K562 (cell line): ENCODE data around the gene RNF167. TPM values are rescaled to one million over a fixed set of nuclear protein-coding genes. Genes with fewer than 3 reads are reported as not detected.

Experiments used
- ARHGAP35 ChIP-seq: fragments of 450-650 bp; IDR thresholded peaks from 2 replicates; pipeline ENCODE4 v1.6.1; 2018; ENCODE audit not compliant: partially characterized antibody
- ATF4 ChIP-seq: fragments of 450-650 bp; formaldehyde crosslinking; IDR thresholded peaks from 2 replicates; pipeline ENCODE4 v1.4.0; 2022; ENCODE audit warnings: mild to moderate bottlenecking, moderate library complexity
- CTCFL ChIP-seq: IDR thresholded peaks from 2 replicates; pipeline ENCODE4 v1.6.1; 2011; ENCODE audit warnings: borderline replicate concordance, low read depth, mild to moderate bottlenecking, moderate library complexity, low read length; ENCODE audit not compliant: insufficient read depth, poor library complexity, severe bottlenecking
- DMBX1 ChIP-seq: fragments of 250-450 bp; sonication (Bioruptor Pico); IDR thresholded peaks from 2 replicates; pipeline ENCODE4 v1.8.0; 2022; ENCODE audit warnings: inconsistent platforms, mild to moderate bottlenecking, moderate library complexity, borderline replicate concordance
- FOXO4 ChIP-seq: fragments of 450-650 bp; formaldehyde crosslinking; IDR thresholded peaks from 2 replicates; pipeline ENCODE4 v1.4.0; 2020; ENCODE audit warnings: mild to moderate bottlenecking, moderate library complexity
- ILF3 ChIP-seq: fragments of 450-650 bp; IDR thresholded peaks from 2 replicates; pipeline ENCODE4 v1.6.1; 2018; ENCODE audit warnings: antibody characterized with exemption, mild to moderate bottlenecking, moderate library complexity, borderline replicate concordance
- MEIS2 ChIP-seq: fragments of 450-650 bp; IDR thresholded peaks from 2 replicates; pipeline ENCODE4 v1.6.1; 2014; ENCODE audit warnings: mild to moderate bottlenecking; ENCODE audit not compliant: partially characterized antibody
- NFE2 ChIP-seq: IDR thresholded peaks from 2 replicates; pipeline ENCODE4 v1.6.1; 2014; ENCODE audit warnings: antibody characterized with exemption, low read depth
- RAD21 ChIP-seq, 2 experiments: fragments of 250-450 bp in 1 of 2; fragments of 450-650 bp in 1 of 2; sonication (Bioruptor Pico) in 1 of 2; formaldehyde crosslinking in 1 of 2; IDR thresholded peaks in 1 of 2; conservative IDR thresholded peaks in 1 of 2; 2 replicates each; pipeline versions ENCODE4 v1.4.0 to v1.8.0; 2020 to 2022; ENCODE audit warnings: mild to moderate bottlenecking in 2 of 2, moderate library complexity in 1 of 2
- RERE ChIP-seq: sonication (generic); formaldehyde crosslinking; IDR thresholded peaks from 2 replicates; pipeline ENCODE4 v1.8.0; 2023; ENCODE audit warnings: missing genetic modification reagents, mild to moderate bottlenecking, borderline replicate concordance
- TAF15 ChIP-seq: fragments of 200-400 bp; formaldehyde crosslinking; IDR thresholded peaks from 2 replicates; pipeline ENCODE4 v1.6.1; 2017; ENCODE audit warnings: mild to moderate bottlenecking, low read depth, low read length, moderate library complexity
- USF2 ChIP-seq: sonication (generic); formaldehyde crosslinking; IDR thresholded peaks from 2 replicates; pipeline ENCODE4 v1.5.0; 2020; ENCODE audit warnings: missing genetic modification reagents
- ZNF224 ChIP-seq: sonication (generic); formaldehyde crosslinking; IDR thresholded peaks from 2 replicates; pipeline ENCODE4 v1.8.0; 2022; ENCODE audit warnings: mild to moderate bottlenecking, missing genetic modification reagents
- ZNF449 ChIP-seq: fragments of 250-450 bp; sonication (Bioruptor Pico); IDR thresholded peaks from 2 replicates; pipeline ENCODE4 v1.8.0; 2022; ENCODE audit warnings: moderate library complexity, mild to moderate bottlenecking, inconsistent platforms
- polyA plus RNA-seq, 8 experiments: library from polyadenylated mRNA; depleted of rRNA in 4 of 8; stranded (reverse) in 5 of 8; unstranded in 3 of 8; fragments of >200 nt; fragmentation: Nextera tagmentation in 2 of 8; fragmentation: Illumina TruSeq in 1 of 8; extraction: Ambion mirVana in 2 of 8; extraction: Trizol in 1 of 8; gene quantifications; 2 replicates each; pipeline versions ENCODE4 v1.2.1 to v1.2.3, GENCODE V29; 2011 to 2014; ENCODE audit warnings: inconsistent platforms in 1 of 8, missing spikeins in 1 of 8
- total RNA-seq, 7 experiments: library from RNA; depleted of rRNA in 6 of 7; stranded (reverse); fragments of >200 nt in 6 of 7; fragmentation: Illumina TruSeq in 2 of 7; extraction: Trizol in 2 of 7; gene quantifications; 2 replicates each; pipeline versions ENCODE4 v1.2.1 to v1.2.3, GENCODE V29; 2011 to 2021; ENCODE audit warnings: low replicate concordance in 1 of 7

Gene RNF167
- total and polyA plus RNA-seq, 9 of the 15 experiments (the other 6 are each of a cell fraction or from before 2014, with no cell fraction given), result 16.5 to 143 (median 45.5) TPM

- TF ChIP-seq FOXO4 (CRISPR knock-in tag) (no peak), DMBX1 (CRISPR knock-in tag) (no peak), ATF4 (no peak), ZNF449 (CRISPR knock-in tag) (no peak), CTCFL (peak; percentile 23), MEIS2 (no peak), RERE (CRISPR knock-in tag) (no peak), RAD21 (CRISPR knock-in tag; conservative IDR thresholded peaks at IDR 0.05 in 1 of 2, IDR thresholded peaks at IDR 0.05 in 1 of 2) (no peak), ARHGAP35 (no peak), ILF3 (no peak), TAF15 (no peak), NFE2 (no peak), ZNF224 (CRISPR knock-in tag) (no peak), USF2 (CRISPR knock-in tag) (no peak)
Measured at GRCh38 chr17:4895657-4896331, 44.3 kb upstream of the RNF167 start (continued).
